GM20000 (cell line): ENCODE measurements around the gene SEL1L.

ENCODE experiments used
- DNase-seq: peaks from one replicate; pipeline ENCODE4 v3.0.0; 2012; ENCODE audit warnings: low spot score
- TF ChIP-seq, protein P1 (sequence below): IDR thresholded peaks from 2 replicates; pipeline ENCODE4 v1.5.1; 2012; ENCODE audit warnings: mild to moderate bottlenecking, control low read depth; ENCODE audit errors: extremely low read depth, missing control alignments

Gene SEL1L

DNA sequence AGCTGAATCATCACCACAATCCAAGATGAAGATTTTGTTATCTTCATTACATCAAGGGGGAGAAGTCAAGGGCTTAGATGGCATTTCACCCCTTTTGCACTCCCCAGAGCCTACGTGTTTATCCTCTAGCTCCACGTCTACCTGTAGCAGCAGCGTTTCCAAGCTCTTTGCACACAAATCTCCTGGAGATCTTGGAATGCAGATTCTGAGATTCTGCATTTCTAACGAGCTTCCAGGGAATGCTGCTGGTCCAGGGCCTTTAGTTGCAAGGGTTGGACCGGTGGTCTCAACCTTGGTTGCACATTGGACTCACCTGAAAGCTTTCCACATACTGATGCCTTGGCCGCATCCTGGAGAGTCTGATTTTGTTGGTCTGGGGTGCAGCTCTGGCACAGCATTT lies 84.1 kb downstream of the SEL1L start:
- DNase-seq: no peak
- TF ChIP-seq, protein P1, sequence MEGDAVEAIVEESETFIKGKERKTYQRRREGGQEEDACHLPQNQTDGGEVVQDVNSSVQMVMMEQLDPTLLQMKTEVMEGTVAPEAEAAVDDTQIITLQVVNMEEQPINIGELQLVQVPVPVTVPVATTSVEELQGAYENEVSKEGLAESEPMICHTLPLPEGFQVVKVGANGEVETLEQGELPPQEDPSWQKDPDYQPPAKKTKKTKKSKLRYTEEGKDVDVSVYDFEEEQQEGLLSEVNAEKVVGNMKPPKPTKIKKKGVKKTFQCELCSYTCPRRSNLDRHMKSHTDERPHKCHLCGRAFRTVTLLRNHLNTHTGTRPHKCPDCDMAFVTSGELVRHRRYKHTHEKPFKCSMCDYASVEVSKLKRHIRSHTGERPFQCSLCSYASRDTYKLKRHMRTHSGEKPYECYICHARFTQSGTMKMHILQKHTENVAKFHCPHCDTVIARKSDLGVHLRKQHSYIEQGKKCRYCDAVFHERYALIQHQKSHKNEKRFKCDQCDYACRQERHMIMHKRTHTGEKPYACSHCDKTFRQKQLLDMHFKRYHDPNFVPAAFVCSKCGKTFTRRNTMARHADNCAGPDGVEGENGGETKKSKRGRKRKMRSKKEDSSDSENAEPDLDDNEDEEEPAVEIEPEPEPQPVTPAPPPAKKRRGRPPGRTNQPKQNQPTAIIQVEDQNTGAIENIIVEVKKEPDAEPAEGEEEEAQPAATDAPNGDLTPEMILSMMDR: no peak

DNA sequence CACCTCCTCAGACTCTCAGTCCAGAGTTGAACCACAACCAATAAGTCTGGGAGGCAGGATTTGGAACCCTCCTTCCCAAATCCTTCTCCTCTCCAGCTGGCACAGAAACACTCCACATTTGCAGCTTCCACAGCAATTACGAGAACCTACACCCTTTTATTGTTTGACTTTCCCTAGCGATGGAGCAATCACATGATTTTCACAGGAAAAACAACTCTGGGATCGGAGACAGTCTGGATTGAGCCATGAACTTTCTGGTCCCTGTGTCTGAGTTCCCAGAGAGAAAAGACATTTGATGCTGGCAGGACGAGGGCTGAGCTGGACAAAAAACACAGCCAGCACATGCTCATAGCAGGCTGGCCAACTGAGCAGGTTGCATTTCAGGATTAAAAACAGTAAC lies 84.5 kb downstream of the SEL1L start:
- no peak for DNase-seq
- TF ChIP-seq, protein P1: no peak

DNA sequence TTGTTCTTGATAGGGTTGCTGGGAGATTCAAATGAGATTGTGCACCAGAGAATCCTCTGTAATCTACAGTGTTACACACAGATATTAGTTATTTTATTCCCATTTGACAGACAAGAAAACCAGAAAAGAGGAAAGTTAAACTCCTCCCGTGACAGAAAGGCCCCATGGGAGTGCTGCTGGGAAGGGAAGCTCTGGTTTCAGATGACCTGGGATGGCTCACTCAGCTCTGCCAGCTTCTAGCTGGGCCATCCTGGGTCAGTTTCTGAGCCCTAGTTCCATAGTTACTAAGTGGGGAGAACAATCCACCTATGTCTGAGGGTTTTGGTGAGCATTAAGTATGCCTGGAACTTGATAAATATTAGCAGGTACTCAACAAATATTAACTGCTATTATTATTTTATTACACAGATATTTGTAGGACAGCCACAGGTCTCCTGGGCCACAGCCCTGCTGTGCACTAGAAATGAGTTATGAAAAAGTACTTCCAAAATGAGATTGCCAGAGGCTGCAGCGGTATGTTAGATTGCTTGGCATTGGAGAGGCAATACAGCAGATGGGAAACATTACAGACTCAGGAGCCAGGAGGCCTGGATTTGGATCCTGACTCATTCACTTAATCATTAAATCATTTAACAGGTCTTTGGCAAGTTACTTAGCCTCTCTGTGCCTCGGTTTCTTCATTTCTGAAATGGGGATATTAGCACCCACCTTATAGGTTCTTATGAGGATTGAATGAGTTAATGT lies 86.5 kb downstream of the SEL1L start:
- TF ChIP-seq, protein P1: no peak
- no peak for DNase-seq

DNA sequence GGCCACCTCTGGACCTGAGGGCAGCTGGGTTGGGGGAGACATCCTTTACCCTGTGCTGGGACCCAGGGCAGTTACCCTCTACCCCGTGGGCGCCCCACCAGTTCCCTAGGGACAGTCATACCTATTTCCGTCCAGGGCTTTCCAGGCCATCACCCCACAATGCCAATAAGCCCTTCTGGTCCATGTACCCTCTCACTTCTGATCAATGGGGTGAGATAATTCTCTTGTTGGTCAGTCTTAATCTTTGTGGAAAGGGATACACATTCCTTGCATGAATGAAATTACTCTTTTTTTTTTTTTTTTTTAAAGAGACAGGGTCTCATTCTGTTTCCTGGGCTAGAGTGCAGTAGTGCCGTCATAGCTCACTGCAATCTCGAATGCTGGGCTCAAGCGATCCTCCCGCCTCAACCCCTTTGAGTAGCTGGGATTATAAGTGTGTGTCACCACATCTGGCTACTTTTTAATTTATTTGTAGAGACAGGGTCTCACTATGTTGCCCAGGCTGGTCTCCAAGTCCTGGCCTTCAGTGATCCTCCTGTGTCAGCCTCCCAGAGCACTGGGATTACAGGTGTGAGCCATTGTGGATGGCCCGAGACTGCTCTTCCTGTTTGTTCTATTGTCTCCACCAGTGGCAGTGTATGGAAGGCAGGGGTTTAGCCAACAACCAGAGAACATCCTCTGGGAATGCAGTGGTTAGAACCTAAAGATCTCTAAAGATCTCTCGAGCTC lies 87.2 kb downstream of the SEL1L start:
- DNase-seq: no peak
- TF ChIP-seq, protein P1: no peak

DNA sequence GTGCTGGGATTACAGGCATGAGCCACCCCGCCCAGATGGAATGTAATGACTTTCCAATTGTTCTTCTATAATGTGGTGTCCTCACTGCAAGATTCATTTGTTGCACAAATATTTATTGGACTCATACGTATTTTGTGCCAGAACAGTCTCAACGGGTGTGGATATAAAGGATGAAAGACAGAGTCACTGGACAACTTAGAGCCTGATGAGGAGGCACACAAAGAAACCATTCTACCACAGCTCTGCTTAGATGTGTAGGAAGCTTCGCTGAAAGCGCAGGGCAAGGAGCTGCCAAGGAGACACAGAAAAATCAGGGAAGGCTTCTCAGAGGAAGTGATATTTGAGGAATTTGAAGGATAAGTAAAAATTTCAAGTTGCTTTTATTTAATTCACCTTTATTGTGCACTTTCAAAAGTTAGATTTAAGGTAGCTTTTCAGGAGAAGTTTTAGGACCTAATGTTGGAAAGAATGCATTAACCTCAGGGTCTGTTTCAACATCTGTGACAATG lies 92.0 kb downstream of the SEL1L start:
- TF ChIP-seq, protein P1: no peak
- no peak for DNase-seq

DNA sequence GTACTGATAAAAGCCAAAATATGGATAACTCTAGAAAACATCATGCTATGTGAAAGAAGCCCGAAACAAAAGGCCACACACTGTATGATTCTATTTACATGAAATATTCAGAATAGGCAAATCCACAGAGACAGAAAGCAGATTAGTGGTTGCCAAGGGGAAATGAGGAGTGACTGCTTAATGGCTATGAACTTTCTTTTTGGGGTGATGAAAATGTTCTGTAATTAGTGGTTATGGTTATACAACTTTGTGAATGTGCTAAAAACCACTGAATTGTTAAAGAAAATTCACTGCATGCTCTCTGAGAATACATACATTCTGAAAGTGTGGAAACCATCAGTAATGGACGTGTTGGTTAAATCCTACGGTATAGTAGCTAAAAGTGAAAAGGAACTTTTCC lies 93.6 kb downstream of the SEL1L start:
- TF ChIP-seq, protein P1: no peak

DNA sequence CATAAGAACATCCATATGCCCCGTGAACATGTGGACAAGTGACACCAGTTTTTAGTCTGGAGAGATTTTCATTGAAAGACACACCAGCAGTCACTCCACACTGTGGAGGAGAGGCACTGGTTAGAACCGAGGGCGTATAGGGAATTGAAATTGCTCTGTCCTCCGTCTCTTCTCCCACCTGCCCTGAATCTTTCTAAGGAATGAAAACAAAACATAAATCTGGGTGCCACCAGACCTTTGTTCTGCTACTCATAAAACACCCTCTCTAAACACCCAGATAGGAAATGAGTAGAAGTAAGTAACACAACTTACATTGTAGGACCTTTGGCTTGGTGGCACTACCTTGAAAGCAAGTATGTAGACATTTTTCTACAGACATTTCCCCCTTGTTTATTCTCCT lies 96.4 kb downstream of the SEL1L start:
- no peak for DNase-seq
- TF ChIP-seq, protein P1: no peak

More for the DNA sequence above, 93.6 kb downstream of the SEL1L start:
- DNase-seq: no peak
